KMS-11 (cell line): ENCODE results near the gene RPS28.
"Not testable (repeated sequence)": the region's sequence is repeated elsewhere in the genome, so short reads cannot be mapped to it uniquely, and the experiment has no call there.

Experiments
- H2AFZ ChIP-seq: fragments of 200-600 bp; sonication (generic); 2 replicates; pipeline ENCODE4 v1.6.1; 2016; ENCODE audit warnings: antibody characterized with exemption, mixed run types, low read depth
- H3K27ac ChIP-seq: fragments of 200-600 bp; sonication (generic); 2 replicates; pipeline ENCODE4 v1.6.1; 2016; ENCODE audit warnings: mild to moderate bottlenecking, mixed run types
- H3K27me3 ChIP-seq: fragments of 200-600 bp; sonication (generic); 2 replicates; pipeline ENCODE4 v1.6.1; 2017; ENCODE audit warnings: mild to moderate bottlenecking, low read depth, mixed run types, moderate library complexity; ENCODE audit not compliant: insufficient read depth
- H3K36me3 ChIP-seq: fragments of 200-600 bp; sonication (generic); 2 replicates; pipeline ENCODE4 v1.6.1; 2017; ENCODE audit warnings: mild to moderate bottlenecking, mixed run types; ENCODE audit not compliant: insufficient read depth
- H3K4me1 ChIP-seq: fragments of 200-600 bp; sonication (generic); 2 replicates; pipeline ENCODE4 v1.6.1; 2016; ENCODE audit warnings: mild to moderate bottlenecking, low read depth, mixed run types; ENCODE audit not compliant: poor library complexity, severe bottlenecking
- H3K4me2 ChIP-seq: fragments of 200-600 bp; sonication (generic); 2 replicates; pipeline ENCODE4 v1.7.0; 2016; ENCODE audit warnings: mild to moderate bottlenecking, mixed run types
- H3K4me3 ChIP-seq: fragments of 200-600 bp; sonication (generic); IDR thresholded peaks from 2 replicates; pipeline ENCODE4 v1.6.1; 2017; ENCODE audit warnings: low read depth, low read length, mixed read lengths; ENCODE audit not compliant: insufficient read depth
- H3K79me2 ChIP-seq: fragments of 200-600 bp; sonication (generic); 2 replicates; pipeline ENCODE4 v1.6.1; 2016; ENCODE audit warnings: low read depth, mixed run types; ENCODE audit not compliant: insufficient read depth
- H3K9ac ChIP-seq: fragments of 200-600 bp; sonication (generic); 2 replicates; pipeline ENCODE4 v1.6.1; 2016; ENCODE audit warnings: mild to moderate bottlenecking, mixed run types
- H4K20me1 ChIP-seq: fragments of 200-600 bp; sonication (generic); 2 replicates; pipeline ENCODE4 v1.6.1; 2016; ENCODE audit warnings: mild to moderate bottlenecking, mixed run types; ENCODE audit not compliant: insufficient read depth
- CTCF ChIP-seq: fragments of 200-600 bp; sonication (generic); conservative IDR thresholded peaks from 2 replicates; pipeline ENCODE4 v1.6.1; 2017; ENCODE audit warnings: low read depth, mild to moderate bottlenecking, antibody characterized with exemption, low read length, moderate library complexity, mixed read lengths

Gene RPS28

GRCh38 chr19:8342316-8342683 is 21.0 kb downstream of the RPS28 start:
- Histone ChIP-seq H3K4me3 (no peak overlapping the region), H3K4me1 (no peaks in the 10 kb centered on the region), H3K36me3 (no peaks in the 10 kb centered on the region), H2AFZ (no peak overlapping the region), H3K4me2 (no peak overlapping the region), H4K20me1 (no peaks in the 10 kb centered on the region), H3K27ac (no peak overlapping the region), H3K79me2 (no peaks in the 10 kb centered on the region), H3K9ac (no peak overlapping the region), H3K27me3 (peaks cover 17% of the 10 kb centered on the region; the same call in 1 of the 2 replicates)
- no peak for TF ChIP-seq CTCF

DNA sequence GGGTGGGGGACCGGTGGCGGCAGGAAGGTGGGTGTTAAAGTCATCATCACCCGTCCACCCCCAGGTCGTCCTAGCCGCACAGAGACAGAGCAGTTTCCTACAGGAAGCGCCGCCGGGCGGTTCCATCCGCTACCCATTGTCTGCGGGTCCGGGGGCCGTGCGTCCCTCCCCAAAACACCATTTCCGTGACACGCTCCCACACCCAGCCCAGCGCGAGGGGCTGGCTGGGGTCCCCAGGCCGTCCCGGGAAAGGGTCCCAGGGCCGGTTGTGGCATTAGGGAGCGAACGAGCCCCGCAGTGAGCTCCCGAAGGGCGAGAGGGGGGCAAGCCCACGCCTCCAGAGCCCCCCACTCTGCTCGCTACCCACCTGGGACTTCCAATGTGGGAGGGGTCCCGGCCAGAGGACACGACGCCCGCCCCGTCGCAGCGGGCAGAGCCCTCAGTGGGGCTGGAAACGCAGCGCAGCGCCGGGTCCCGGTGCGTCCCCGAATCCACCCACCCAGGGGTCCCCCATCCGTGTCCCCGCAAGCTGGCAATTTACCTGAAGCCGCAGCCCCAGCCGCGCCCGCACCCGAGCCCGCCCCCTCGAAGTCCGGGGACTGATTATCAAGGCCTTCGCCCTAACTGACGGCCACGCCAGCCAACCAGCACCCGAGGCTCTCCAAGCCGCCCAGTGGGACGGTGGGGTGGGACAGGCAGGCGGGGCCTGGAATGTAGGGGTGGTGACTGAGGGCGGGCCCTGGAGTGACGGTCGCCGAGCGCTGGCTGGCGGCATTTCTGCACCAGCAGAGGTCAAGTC is 21.6 kb downstream of the RPS28 start, which contains the start of gene KANK3:
KANK3 (minus strand) TSS at position 579 of the 799 bp plus-strand sequence. CDS start 5,434 bp downstream, outside the sequence.
- H2AFZ ChIP-seq: no peak within 1 kb of the TSS; the same call in 1 of the 2 replicates
- no peak within 1 kb of the TSS for H3K27ac ChIP-seq
- H3K36me3 ChIP-seq: no peaks in the 10 kb centered on the region
- H3K9ac ChIP-seq: no peak within 1 kb of the TSS
- TF ChIP-seq CTCF: no peak
- H3K79me2 ChIP-seq: no peaks in the 10 kb centered on the region
- no peak within 1 kb of the TSS for H3K4me3 ChIP-seq
- no peaks in the 10 kb centered on the region for H3K4me1 ChIP-seq
- no peak within 1 kb of the TSS for H3K4me2 ChIP-seq
- peaks cover 17% of the 10 kb centered on the region; the same call in 1 of the 2 replicates for H3K27me3 ChIP-seq
- H4K20me1 ChIP-seq: no peaks in the 10 kb centered on the region

DNA sequence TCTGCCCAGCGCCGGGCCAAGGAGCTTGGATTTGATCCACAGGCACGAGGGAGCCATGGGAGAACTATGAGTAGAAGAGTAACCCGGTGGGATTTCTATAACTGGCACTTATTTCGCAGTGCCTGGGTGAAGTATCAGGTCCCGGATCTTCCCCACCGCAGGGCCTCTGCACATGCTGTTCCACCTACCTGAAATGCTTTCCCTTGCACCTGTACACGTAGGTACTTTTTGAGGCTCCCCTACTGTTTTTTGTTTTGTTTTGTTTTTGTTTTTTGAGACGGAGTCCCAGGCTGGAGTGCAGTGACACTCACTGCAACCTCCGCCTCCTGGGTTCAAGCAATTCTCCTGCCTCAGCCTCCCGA is 22.2 kb downstream of the RPS28 start:
- H3K36me3 ChIP-seq: no peaks in the 10 kb centered on the region
- no peak overlapping the region for H3K4me3 ChIP-seq
- peaks cover 13% of the 10 kb centered on the region; the same call in 1 of the 2 replicates for H3K27me3 ChIP-seq
- no peak for TF ChIP-seq CTCF
- H4K20me1 ChIP-seq: no peaks in the 10 kb centered on the region
- H3K4me1 ChIP-seq: no peaks in the 10 kb centered on the region
- no peak overlapping the region for H3K27ac ChIP-seq
- no peaks in the 10 kb centered on the region for H3K79me2 ChIP-seq
- H2AFZ ChIP-seq: no peak overlapping the region; the same call in 1 of the 2 replicates
- no peak overlapping the region for H3K4me2 ChIP-seq
- no peak overlapping the region for H3K9ac ChIP-seq

- H3K27me3 ChIP-seq: peaks cover 19% of the 10 kb centered on the region; the same call in 1 of the 2 replicates
- not testable (repeated sequence) for H3K79me2 ChIP-seq, H3K27ac ChIP-seq, H3K4me2 ChIP-seq, H2AFZ ChIP-seq, H3K9ac ChIP-seq, H3K4me3 ChIP-seq, H4K20me1 ChIP-seq, H3K4me1 ChIP-seq, H3K36me3 ChIP-seq
Observed at GRCh38 chr19:8349629-8350372, 28.5 kb downstream of the RPS28 start.
